HepG2 (cell line): Measurements from ENCODE around the gene MSMO1. TPM values are rescaled to one million over a fixed set of nuclear protein-coding genes. Genes with fewer than 3 reads are reported as not detected.

Experiments
- ETV5 ChIP-seq: IDR thresholded peaks from 2 replicates; pipeline ENCODE4 v1.6.1; 2018; ENCODE audit warnings: missing biosample characterization, missing genetic modification reagents, inconsistent platforms, borderline replicate concordance
- PAWR ChIP-seq: sonication (generic); formaldehyde crosslinking; IDR thresholded peaks from 2 replicates; pipeline ENCODE4 v1.4.0; 2020; ENCODE audit warnings: missing genetic modification reagents, mild to moderate bottlenecking, borderline replicate concordance
- POLR2A ChIP-seq, 2 experiments: IDR thresholded peaks; 2 replicates each; pipeline ENCODE4 v1.6.1; 2011; ENCODE audit warnings: low read depth in 2 of 2, low read length in 2 of 2, mild to moderate bottlenecking in 1 of 2, moderate library complexity in 1 of 2; ENCODE audit not compliant: insufficient read depth in 1 of 2
- PRMT3 ChIP-seq: sonication (generic); formaldehyde crosslinking; IDR thresholded peaks from 2 replicates; pipeline ENCODE4 v1.8.1; 2022; ENCODE audit warnings: low read depth, mild to moderate bottlenecking, moderate library complexity, missing genetic modification reagents, borderline replicate concordance
- SMARCE1 ChIP-seq: fragments of 450-650 bp; IDR thresholded peaks from 2 replicates; pipeline ENCODE4 v1.6.1; 2017; ENCODE audit warnings: borderline replicate concordance
- SRF ChIP-seq: IDR thresholded peaks from 2 replicates; pipeline ENCODE4 v1.6.1; 2011; ENCODE audit warnings: mild to moderate bottlenecking, low read depth, low read length, moderate library complexity
- ZFP82 ChIP-seq: sonication (generic); formaldehyde crosslinking; IDR thresholded peaks from 2 replicates; pipeline ENCODE4 v1.5.1; 2020; ENCODE audit warnings: mild to moderate bottlenecking, missing genetic modification reagents, borderline replicate concordance
- ZNF256 ChIP-seq: sonication (generic); formaldehyde crosslinking; conservative IDR thresholded peaks from 2 replicates; pipeline ENCODE4 v1.4.0; 2020; ENCODE audit warnings: missing genetic modification reagents
- ZNF562 ChIP-seq: sonication (generic); formaldehyde crosslinking; IDR thresholded peaks from 2 replicates; pipeline ENCODE4 v1.8.0; 2022; ENCODE audit warnings: missing genetic modification reagents, borderline replicate concordance
- polyA plus RNA-seq, 8 experiments: library from polyadenylated mRNA; depleted of rRNA in 3 of 8; stranded (reverse) in 7 of 8; unstranded in 1 of 8; fragments of >200 nt; fragmentation: Illumina TruSeq in 4 of 8; extraction: Trizol in 4 of 8; gene quantifications; 2 replicates each; pipeline versions ENCODE4 v1.2.1 to v1.2.3, GENCODE V29; 2011 to 2016; ENCODE audit warnings: low read depth in 4 of 8, missing spikeins in 1 of 8, mixed read lengths in 1 of 8; ENCODE audit not compliant: insufficient read depth in 1 of 8
- total RNA-seq, 5 experiments: library from RNA; depleted of rRNA; stranded (reverse); fragments of >200 nt; fragmentation: Illumina TruSeq; extraction: Trizol; gene quantifications; 2 replicates each; pipeline ENCODE4 v1.2.3, GENCODE V29; 2016; ENCODE audit warnings: low read depth in 1 of 5
- TF ChIP-seq, protein P1 (sequence below): sonication (generic); formaldehyde crosslinking; IDR thresholded peaks from 2 replicates; pipeline ENCODE4 v1.4.0; 2020; ENCODE audit warnings: missing genetic modification reagents
- TF ChIP-seq, protein P2 (sequence below): IDR thresholded peaks from 2 replicates; pipeline ENCODE4 v1.6.1; 2012; ENCODE audit warnings: low read length, improper control_type of control experiment
- TF ChIP-seq, protein P3 (sequence below): sonication (generic); formaldehyde crosslinking; IDR thresholded peaks from 2 replicates; pipeline ENCODE4 v1.8.1; 2022; ENCODE audit warnings: low read depth, mild to moderate bottlenecking, missing genetic modification reagents
- TF ChIP-seq, protein P4 (sequence below): sonication (generic); formaldehyde crosslinking; conservative IDR thresholded peaks from 2 replicates; pipeline ENCODE4 v1.4.0; 2020; ENCODE audit warnings: missing genetic modification reagents

Gene MSMO1
- total and polyA plus RNA-seq, 2 of the 13 experiments (the other 11 are each of a cell fraction or from before 2014, with no cell fraction given) = 98.1 to 216 TPM

DNA sequence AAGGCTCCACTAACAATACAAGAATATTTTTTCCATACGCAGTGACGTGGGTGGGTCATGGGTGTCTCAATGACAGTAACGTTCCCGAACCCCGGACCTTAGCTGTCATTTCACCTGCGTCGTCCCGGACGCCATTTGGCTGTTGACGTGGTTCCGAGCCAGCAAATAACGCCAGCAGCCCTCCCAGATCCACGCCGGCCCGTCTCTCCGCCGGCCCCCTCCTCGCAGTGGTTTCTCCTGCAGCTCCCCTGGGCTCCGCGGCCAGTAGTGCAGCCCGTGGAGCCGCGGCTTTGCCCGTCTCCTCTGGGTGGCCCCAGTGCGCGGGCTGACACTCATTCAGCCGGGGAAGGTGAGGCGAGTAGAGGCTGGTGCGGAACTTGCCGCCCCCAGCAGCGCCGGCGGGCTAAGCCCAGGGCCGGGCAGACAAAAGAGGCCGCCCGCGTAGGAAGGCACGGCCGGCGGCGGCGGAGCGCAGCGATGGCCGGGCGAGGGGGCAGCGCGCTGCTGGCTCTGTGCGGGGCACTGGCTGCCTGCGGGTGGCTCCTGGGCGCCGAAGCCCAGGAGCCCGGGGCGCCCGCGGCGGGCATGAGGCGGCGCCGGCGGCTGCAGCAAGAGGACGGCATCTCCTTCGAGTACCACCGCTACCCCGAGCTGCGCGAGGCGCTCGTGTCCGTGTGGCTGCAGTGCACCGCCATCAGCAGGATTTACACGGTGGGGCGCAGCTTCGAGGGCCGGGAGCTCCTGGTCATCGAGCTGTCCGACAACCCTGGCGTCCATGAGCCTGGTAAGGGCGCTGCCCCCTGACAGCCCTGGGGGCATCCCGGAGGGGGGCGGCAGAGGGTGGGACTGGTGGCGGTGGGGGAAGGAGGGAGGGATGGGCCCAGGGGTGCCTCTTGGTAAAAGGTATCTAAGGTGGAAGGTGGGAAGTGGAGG, 51.5 kb downstream of the MSMO1 start, which contains the start of gene CPE (continued):
- TF ChIP-seq, protein P1, sequence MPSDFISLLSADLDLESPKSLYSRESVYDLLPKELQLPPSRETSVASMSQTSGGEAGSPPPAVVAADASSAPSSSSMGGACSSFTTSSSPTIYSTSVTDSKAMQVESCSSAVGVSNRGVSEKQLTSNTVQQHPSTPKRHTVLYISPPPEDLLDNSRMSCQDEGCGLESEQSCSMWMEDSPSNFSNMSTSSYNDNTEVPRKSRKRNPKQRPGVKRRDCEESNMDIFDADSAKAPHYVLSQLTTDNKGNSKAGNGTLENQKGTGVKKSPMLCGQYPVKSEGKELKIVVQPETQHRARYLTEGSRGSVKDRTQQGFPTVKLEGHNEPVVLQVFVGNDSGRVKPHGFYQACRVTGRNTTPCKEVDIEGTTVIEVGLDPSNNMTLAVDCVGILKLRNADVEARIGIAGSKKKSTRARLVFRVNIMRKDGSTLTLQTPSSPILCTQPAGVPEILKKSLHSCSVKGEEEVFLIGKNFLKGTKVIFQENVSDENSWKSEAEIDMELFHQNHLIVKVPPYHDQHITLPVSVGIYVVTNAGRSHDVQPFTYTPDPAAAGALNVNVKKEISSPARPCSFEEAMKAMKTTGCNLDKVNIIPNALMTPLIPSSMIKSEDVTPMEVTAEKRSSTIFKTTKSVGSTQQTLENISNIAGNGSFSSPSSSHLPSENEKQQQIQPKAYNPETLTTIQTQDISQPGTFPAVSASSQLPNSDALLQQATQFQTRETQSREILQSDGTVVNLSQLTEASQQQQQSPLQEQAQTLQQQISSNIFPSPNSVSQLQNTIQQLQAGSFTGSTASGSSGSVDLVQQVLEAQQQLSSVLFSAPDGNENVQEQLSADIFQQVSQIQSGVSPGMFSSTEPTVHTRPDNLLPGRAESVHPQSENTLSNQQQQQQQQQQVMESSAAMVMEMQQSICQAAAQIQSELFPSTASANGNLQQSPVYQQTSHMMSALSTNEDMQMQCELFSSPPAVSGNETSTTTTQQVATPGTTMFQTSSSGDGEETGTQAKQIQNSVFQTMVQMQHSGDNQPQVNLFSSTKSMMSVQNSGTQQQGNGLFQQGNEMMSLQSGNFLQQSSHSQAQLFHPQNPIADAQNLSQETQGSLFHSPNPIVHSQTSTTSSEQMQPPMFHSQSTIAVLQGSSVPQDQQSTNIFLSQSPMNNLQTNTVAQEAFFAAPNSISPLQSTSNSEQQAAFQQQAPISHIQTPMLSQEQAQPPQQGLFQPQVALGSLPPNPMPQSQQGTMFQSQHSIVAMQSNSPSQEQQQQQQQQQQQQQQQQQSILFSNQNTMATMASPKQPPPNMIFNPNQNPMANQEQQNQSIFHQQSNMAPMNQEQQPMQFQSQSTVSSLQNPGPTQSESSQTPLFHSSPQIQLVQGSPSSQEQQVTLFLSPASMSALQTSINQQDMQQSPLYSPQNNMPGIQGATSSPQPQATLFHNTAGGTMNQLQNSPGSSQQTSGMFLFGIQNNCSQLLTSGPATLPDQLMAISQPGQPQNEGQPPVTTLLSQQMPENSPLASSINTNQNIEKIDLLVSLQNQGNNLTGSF (CRISPR knock-in tag) = no peak
- TF ChIP-seq, protein P2, sequence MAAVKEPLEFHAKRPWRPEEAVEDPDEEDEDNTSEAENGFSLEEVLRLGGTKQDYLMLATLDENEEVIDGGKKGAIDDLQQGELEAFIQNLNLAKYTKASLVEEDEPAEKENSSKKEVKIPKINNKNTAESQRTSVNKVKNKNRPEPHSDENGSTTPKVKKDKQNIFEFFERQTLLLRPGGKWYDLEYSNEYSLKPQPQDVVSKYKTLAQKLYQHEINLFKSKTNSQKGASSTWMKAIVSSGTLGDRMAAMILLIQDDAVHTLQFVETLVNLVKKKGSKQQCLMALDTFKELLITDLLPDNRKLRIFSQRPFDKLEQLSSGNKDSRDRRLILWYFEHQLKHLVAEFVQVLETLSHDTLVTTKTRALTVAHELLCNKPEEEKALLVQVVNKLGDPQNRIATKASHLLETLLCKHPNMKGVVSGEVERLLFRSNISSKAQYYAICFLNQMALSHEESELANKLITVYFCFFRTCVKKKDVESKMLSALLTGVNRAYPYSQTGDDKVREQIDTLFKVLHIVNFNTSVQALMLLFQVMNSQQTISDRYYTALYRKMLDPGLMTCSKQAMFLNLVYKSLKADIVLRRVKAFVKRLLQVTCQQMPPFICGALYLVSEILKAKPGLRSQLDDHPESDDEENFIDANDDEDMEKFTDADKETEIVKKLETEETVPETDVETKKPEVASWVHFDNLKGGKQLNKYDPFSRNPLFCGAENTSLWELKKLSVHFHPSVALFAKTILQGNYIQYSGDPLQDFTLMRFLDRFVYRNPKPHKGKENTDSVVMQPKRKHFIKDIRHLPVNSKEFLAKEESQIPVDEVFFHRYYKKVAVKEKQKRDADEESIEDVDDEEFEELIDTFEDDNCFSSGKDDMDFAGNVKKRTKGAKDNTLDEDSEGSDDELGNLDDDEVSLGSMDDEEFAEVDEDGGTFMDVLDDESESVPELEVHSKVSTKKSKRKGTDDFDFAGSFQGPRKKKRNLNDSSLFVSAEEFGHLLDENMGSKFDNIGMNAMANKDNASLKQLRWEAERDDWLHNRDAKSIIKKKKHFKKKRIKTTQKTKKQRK = no peak
- TF ChIP-seq ZNF562 = peak; percentile 32; the same call in 1 of the 2 replicates
- peak; percentile 94 to 95 for TF ChIP-seq POLR2A (IDR thresholded peaks at IDR 0.05; ENCODE audit: insufficient read depth in 1 of 2, low read depth in 2 of 2, low read length in 2 of 2)
- TF ChIP-seq, protein P3, sequence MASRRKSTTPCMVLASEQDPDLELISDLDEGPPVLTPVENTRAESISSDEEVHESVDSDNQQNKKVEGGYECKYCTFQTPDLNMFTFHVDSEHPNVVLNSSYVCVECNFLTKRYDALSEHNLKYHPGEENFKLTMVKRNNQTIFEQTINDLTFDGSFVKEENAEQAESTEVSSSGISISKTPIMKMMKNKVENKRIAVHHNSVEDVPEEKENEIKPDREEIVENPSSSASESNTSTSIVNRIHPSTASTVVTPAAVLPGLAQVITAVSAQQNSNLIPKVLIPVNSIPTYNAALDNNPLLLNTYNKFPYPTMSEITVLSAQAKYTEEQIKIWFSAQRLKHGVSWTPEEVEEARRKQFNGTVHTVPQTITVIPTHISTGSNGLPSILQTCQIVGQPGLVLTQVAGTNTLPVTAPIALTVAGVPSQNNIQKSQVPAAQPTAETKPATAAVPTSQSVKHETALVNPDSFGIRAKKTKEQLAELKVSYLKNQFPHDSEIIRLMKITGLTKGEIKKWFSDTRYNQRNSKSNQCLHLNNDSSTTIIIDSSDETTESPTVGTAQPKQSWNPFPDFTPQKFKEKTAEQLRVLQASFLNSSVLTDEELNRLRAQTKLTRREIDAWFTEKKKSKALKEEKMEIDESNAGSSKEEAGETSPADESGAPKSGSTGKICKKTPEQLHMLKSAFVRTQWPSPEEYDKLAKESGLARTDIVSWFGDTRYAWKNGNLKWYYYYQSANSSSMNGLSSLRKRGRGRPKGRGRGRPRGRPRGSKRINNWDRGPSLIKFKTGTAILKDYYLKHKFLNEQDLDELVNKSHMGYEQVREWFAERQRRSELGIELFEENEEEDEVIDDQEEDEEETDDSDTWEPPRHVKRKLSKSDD = peak; percentile 91
- TF ChIP-seq SMARCE1 = no peak
- no peak for TF ChIP-seq PAWR (CRISPR knock-in tag)
- TF ChIP-seq SRF = no peak
- peak; percentile 25; the same call in 1 of the 2 replicates for TF ChIP-seq ETV5 (CRISPR knock-in tag)
- 0 out of 2 replicates have a peak, but pooled peaks have one; percentile 44 for TF ChIP-seq ZNF256 (CRISPR knock-in tag)
- TF ChIP-seq, protein P4, sequence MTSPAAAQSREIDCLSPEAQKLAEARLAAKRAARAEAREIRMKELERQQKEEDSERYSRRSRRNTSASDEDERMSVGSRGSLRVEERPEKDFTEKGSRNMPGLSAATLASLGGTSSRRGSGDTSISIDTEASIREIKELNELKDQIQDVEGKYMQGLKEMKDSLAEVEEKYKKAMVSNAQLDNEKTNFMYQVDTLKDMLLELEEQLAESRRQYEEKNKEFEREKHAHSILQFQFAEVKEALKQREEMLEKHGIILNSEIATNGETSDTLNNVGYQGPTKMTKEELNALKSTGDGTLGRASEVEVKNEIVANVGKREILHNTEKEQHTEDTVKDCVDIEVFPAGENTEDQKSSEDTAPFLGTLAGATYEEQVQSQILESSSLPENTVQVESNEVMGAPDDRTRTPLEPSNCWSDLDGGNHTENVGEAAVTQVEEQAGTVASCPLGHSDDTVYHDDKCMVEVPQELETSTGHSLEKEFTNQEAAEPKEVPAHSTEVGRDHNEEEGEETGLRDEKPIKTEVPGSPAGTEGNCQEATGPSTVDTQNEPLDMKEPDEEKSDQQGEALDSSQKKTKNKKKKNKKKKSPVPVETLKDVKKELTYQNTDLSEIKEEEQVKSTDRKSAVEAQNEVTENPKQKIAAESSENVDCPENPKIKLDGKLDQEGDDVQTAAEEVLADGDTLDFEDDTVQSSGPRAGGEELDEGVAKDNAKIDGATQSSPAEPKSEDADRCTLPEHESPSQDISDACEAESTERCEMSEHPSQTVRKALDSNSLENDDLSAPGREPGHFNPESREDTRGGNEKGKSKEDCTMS (CRISPR knock-in tag) = no peak
- peak; percentile 67; the same call in 1 of the 2 replicates for TF ChIP-seq ZFP82
- peak; percentile 79; the same call in 1 of the 2 replicates for TF ChIP-seq PRMT3 (CRISPR knock-in tag)
